Heart left ventricle (tissue), 13 donors: ENCODE measurements around the gene DNAI7.

Source experiments
- POLR2A ChIP-seq, 2 donors: fragments of 450-650 bp; IDR thresholded peaks; one replicate each; pipeline ENCODE4 v1.6.1; 2017; ENCODE audit warnings: antibody characterized with exemption in 2 of 2, mild to moderate bottlenecking in 2 of 2, moderate library complexity in 2 of 2
- TF ChIP-seq, protein P1 (sequence below), 12 donors: fragments of 200-600 bp; sonication (generic) in 4 of 12; IDR thresholded peaks; one replicate each; pipeline versions ENCODE4 v1.5.0 to v1.8.0; 2018 to 2022; ENCODE audit warnings: antibody characterized with exemption in 12 of 12, mild to moderate bottlenecking in 5 of 12
- donor health status: ischemic (EF 13 %, LVEDD 7.1; RV severe dilation, severe dysfunction).
- donor health status: DM: no; HTN: yes; CAD: no.
- donor health status: DM: no; HTN: no; CAD: no.
- donor health status: ischemic (EF 25% LVEDD 6.9; RV normal size, moderate dysfunction).
- donor health status: ischemic (EF 25% LVEDD 5.7; RV mildly dilated, moderate dysfunction).
- donor health status: ischemic (EF 35%, LVEDD 5.7; RV mildly dilated, moderate dysfunction).
- donor health status: nonischemic (EF 11% LVEDD 7.7; RV severe dilation, severe dysfunction).
- donor health status: DM: yes; HTN: yes; CAD: no.
- donor health status: PGD.
- donor health status: ischemic (EF 29% LVEDD 5.4; RV normal size, mild dysfunction).
- donor health status: nonischemic (EF 23%, LVEDD 6.1; RV moderate dilation, normal function).

DNA sequence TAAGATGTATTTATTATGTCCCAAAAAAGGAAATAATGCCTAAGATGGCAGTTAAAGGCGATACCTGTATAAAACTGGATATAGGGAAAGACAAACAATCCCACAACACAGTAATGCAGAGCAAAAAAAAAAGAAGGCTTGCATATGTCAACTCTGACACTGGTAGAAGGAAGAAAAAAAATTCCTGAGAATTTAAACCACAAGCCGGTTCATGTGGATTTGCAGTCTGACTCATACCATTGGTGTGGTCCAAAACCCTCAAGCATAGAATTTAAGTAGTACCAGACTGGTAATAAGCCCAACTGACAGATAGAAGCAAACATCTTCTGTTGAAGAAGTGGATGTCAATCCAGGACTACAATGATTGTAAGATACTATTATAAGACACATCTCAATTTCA, 7.2 kb downstream of the DNAI7 start:
- TF ChIP-seq, protein P1, sequence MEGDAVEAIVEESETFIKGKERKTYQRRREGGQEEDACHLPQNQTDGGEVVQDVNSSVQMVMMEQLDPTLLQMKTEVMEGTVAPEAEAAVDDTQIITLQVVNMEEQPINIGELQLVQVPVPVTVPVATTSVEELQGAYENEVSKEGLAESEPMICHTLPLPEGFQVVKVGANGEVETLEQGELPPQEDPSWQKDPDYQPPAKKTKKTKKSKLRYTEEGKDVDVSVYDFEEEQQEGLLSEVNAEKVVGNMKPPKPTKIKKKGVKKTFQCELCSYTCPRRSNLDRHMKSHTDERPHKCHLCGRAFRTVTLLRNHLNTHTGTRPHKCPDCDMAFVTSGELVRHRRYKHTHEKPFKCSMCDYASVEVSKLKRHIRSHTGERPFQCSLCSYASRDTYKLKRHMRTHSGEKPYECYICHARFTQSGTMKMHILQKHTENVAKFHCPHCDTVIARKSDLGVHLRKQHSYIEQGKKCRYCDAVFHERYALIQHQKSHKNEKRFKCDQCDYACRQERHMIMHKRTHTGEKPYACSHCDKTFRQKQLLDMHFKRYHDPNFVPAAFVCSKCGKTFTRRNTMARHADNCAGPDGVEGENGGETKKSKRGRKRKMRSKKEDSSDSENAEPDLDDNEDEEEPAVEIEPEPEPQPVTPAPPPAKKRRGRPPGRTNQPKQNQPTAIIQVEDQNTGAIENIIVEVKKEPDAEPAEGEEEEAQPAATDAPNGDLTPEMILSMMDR (IDR thresholded peaks at IDR 0.05): no peak
- TF ChIP-seq POLR2A (IDR thresholded peaks at IDR 0.05): no peak
